Measurements from ENCODE around the gene ADAT3. TPM values are rescaled to one million over a fixed set of nuclear protein-coding genes. Genes with fewer than 3 reads are reported as not detected.
A peak's percentile ranks its signal among the peaks of the same experiment; 100 is the strongest.

ADAT3 gene
- total RNA-seq, 1 donor from 2014 or later, result 5.7 TPM

- Histone ChIP-seq H3K27ac (ENCODE audit: low read depth, low read length) (no peak overlapping the region), H3K4me2 (ENCODE audit: low read length) (no peak overlapping the region), H3K9ac (ENCODE audit: low read length) (no peak overlapping the region), H3K4me3 (ENCODE audit: insufficient read depth, low read depth, low read length) (no peak overlapping the region), H3K27me3 (ENCODE audit: insufficient read depth, low read length) (no peaks in the 10 kb centered on the region), H3K9me3 (ENCODE audit: insufficient read depth, low read depth, low read length) (no peaks in the 10 kb centered on the region), H2AFZ (ENCODE audit: low read depth, low read length) (no peak overlapping the region), H3K79me2 (ENCODE audit: insufficient read depth, low read length) (peaks cover 90% of the 10 kb centered on the region), H3K36me3 (ENCODE audit: insufficient read depth, low read length) (no peaks in the 10 kb centered on the region), H3K4me1 (ENCODE audit: insufficient read depth, low read length) (peaks cover 54% of the 10 kb centered on the region), H4K20me1 (ENCODE audit: insufficient read depth, low read length) (peaks cover 81% of the 10 kb centered on the region)
- Mint-ChIP-seq H3K9me3 (ENCODE audit: unreplicated experiment) (no peaks in the 10 kb centered on the region), H3K4me3 (ENCODE audit: unreplicated experiment) (no peak overlapping the region), H3K4me1 (ENCODE audit: low read depth, unreplicated experiment) (peaks cover 12% of the 10 kb centered on the region), H3K27ac (ENCODE audit: unreplicated experiment) (peak overlapping the region; percentile 7), H3K36me3 (ENCODE audit: low read depth, unreplicated experiment) (no peaks in the 10 kb centered on the region), H3K27me3 (ENCODE audit: low read depth, unreplicated experiment) (no peaks in the 10 kb centered on the region)
- FAIRE-seq, result no peak
- DNase-seq (ENCODE audit: low read depth), result no peak
- TF ChIP-seq EZH2 (IDR thresholded peaks at IDR 0.05; ENCODE audit: insufficient read depth, low read length), result no peak
- TF ChIP-seq CTCF (IDR thresholded peaks at IDR 0.05; ENCODE audit: insufficient read depth, low read depth, low read length), result no peak
These were observed 46.7 kb upstream of the ADAT3 start for GRCh38 chr19:1858412-1859081.

- no peak for FAIRE-seq
- peaks cover 12% of the 10 kb centered on the region for H3K4me1 Mint-ChIP-seq (ENCODE audit: low read depth, unreplicated experiment)
- H3K27ac ChIP-seq (ENCODE audit: low read depth, low read length), result no peak overlapping the region
These were observed 45.8 kb upstream of the ADAT3 start for GRCh38 chr19:1859331-1859781.

More at GRCh38 chr19:1859331-1859781, 45.8 kb upstream of the ADAT3 start:
- no peaks in the 10 kb centered on the region for H3K36me3 ChIP-seq (ENCODE audit: insufficient read depth, low read length)
- H3K9me3 ChIP-seq (ENCODE audit: insufficient read depth, low read depth, low read length), result no peaks in the 10 kb centered on the region
- Mint-ChIP-seq H3K4me3 (ENCODE audit: unreplicated experiment) (peak overlapping the region; percentile 73), H3K27me3 (ENCODE audit: low read depth, unreplicated experiment) (no peaks in the 10 kb centered on the region), H3K9me3 (ENCODE audit: unreplicated experiment) (no peaks in the 10 kb centered on the region), H3K36me3 (ENCODE audit: low read depth, unreplicated experiment) (no peaks in the 10 kb centered on the region), H3K27ac (ENCODE audit: unreplicated experiment) (peak overlapping the region; percentile 78)
- TF ChIP-seq EZH2 (IDR thresholded peaks at IDR 0.05; ENCODE audit: insufficient read depth, low read length) (no peak), CTCF (IDR thresholded peaks at IDR 0.05; ENCODE audit: insufficient read depth, low read depth, low read length) (no peak)
- H3K79me2 ChIP-seq (ENCODE audit: insufficient read depth, low read length), result peaks cover 83% of the 10 kb centered on the region
- H3K4me1 ChIP-seq (ENCODE audit: insufficient read depth, low read length), result peaks cover 54% of the 10 kb centered on the region
- no peaks in the 10 kb centered on the region for H3K27me3 ChIP-seq (ENCODE audit: insufficient read depth, low read length)
- no peak for DNase-seq (ENCODE audit: low read depth)
- peaks cover 73% of the 10 kb centered on the region for H4K20me1 ChIP-seq (ENCODE audit: insufficient read depth, low read length)
- H2AFZ ChIP-seq (ENCODE audit: low read depth, low read length), result no peak overlapping the region
- peak overlapping the region; percentile 98 for H3K4me2 ChIP-seq (ENCODE audit: low read length)
- peak overlapping the region; percentile 85 for H3K9ac ChIP-seq (ENCODE audit: low read length)
- H3K4me3 ChIP-seq (ENCODE audit: insufficient read depth, low read depth, low read length), result no peak overlapping the region
